ENCODE results near the gene MED12L.

MED12L gene

GRCh38 chr3:151327571-151328198 is 242.2 kb downstream of the MED12L start:
- no peak for DNase-seq (ENCODE audit: low read depth)

- DNase-seq (ENCODE audit: low read depth), result no peak
Observed at GRCh38 chr3:151328298-151328995, 243.0 kb downstream of the MED12L start.

- DNase-seq (ENCODE audit: low read depth), result no peak
Observed at GRCh38 chr3:151329363-151329762, 243.9 kb downstream of the MED12L start, which contains the start of gene P2RY13. Gene P2RY13 (minus strand): TSS chr3:151329549. CDS start chr3:151329528, 21 bp downstream.

GRCh38 chr3:151330379-151330778 is 244.9 kb downstream of the MED12L start:
- DNase-seq (ENCODE audit: low read depth), result no peak

GRCh38 chr3:151330899-151331298 is 245.4 kb downstream of the MED12L start:
- no peak for DNase-seq (ENCODE audit: low read depth)

- no peak for DNase-seq (ENCODE audit: low read depth)
Observed at GRCh38 chr3:151331696-151332095, 246.2 kb downstream of the MED12L start.

GRCh38 chr3:151345859-151346258 is 260.4 kb downstream of the MED12L start:
- DNase-seq (ENCODE audit: low read depth), result no peak

- no peak for DNase-seq (ENCODE audit: low read depth)
Observed at GRCh38 chr3:151346292-151346691, 260.8 kb downstream of the MED12L start.

GRCh38 chr3:151347432-151347831 is 262.0 kb downstream of the MED12L start:
- no peak for DNase-seq (ENCODE audit: low read depth)

GRCh38 chr3:151350656-151351055 is 265.2 kb downstream of the MED12L start:
- no peak for DNase-seq (ENCODE audit: low read depth)

GRCh38 chr3:151351219-151351618 is 265.8 kb downstream of the MED12L start:
- no peak for DNase-seq (ENCODE audit: low read depth)

- no peak for DNase-seq (ENCODE audit: low read depth)
Observed at GRCh38 chr3:151351648-151352047, 266.2 kb downstream of the MED12L start.

GRCh38 chr3:151356794-151357462 is 271.5 kb downstream of the MED12L start:
- DNase-seq (ENCODE audit: low read depth), result no peak

- DNase-seq (ENCODE audit: low read depth), result no peak
Observed at GRCh38 chr3:151357463-151357850, 272.0 kb downstream of the MED12L start.

GRCh38 chr3:151362751-151363174 is 277.3 kb downstream of the MED12L start:
- DNase-seq (ENCODE audit: low read depth), result no peak

- no peak for DNase-seq (ENCODE audit: low read depth)
Observed at GRCh38 chr3:151366993-151367392, 281.5 kb downstream of the MED12L start.

- no peak for DNase-seq (ENCODE audit: low read depth)
Observed at GRCh38 chr3:151367448-151367847, 282.0 kb downstream of the MED12L start.

- no peak for DNase-seq (ENCODE audit: low read depth)
Observed at GRCh38 chr3:151371526-151371925, 286.1 kb downstream of the MED12L start.

- DNase-seq (ENCODE audit: low read depth), result no peak
Observed at GRCh38 chr3:151372063-151372820, 286.8 kb downstream of the MED12L start.

- DNase-seq (ENCODE audit: low read depth), result no peak
Observed at GRCh38 chr3:151377768-151378385, 292.4 kb downstream of the MED12L start.

- no peak for DNase-seq (ENCODE audit: low read depth)
Observed at GRCh38 chr3:151379083-151379734, 293.7 kb downstream of the MED12L start.

All from activated T-helper 9 cell treated with anti-CD3 and anti-CD28 coated beads, Interleukin-2, amount 50 U/mL, for 16 hours (primary cell).